H1 (cell line): ENCODE results near the gene EPHA7. TPM values are rescaled to one million over a fixed set of nuclear protein-coding genes. Genes with fewer than 3 reads are reported as not detected.

Source experiments
- CTCF ChIA-PET: fragments of 300-600 bp; sonication (Branson Sonifier 250); formaldehyde crosslinking; loops from one replicate; lab custom pipeline; 2021; ENCODE audit not compliant: partially characterized antibody; lab: Charles Lee
- POLR2A ChIA-PET: fragments of 300-600 bp; sonication (Branson Sonifier 250); formaldehyde crosslinking; loops from one replicate; lab custom pipeline; 2021; ENCODE audit warnings: inconsistent platforms; ENCODE audit not compliant: partially characterized antibody; lab: Charles Lee
- DNase-seq, 2 experiments: peaks; one replicate each; pipeline versions ENCODE4 v3.0.0 to v3.0.0-alpha.2; 2010 to 2022; ENCODE audit warnings: low spot score in 2 of 2, low read depth in 1 of 2, mixed read lengths in 1 of 2
- FAIRE-seq: peaks from 2 replicates; lab custom pipeline; 2011; peaks lifted over from hg19 to GRCh38; lab: Jason Lieb, UNC
- H2AFZ ChIP-seq: 2 replicates; pipeline ENCODE4 v1.8.1; 2012; ENCODE audit warnings: low read length, inconsistent platforms
- H2AK5ac ChIP-seq: 2 replicates; pipeline ENCODE4 v1.6.1; 2013; ENCODE audit warnings: low read depth, low read length
- H2BK120ac ChIP-seq: replicated peaks from 2 replicates; pipeline ENCODE3; 2013; ENCODE audit warnings: low read depth, low read length, inconsistent platforms
- H2BK12ac ChIP-seq: 2 replicates; pipeline ENCODE4 v1.6.1; 2013; ENCODE audit warnings: low read depth, low read length
- H2BK15ac ChIP-seq: 2 replicates; pipeline ENCODE4 v1.6.1; 2013; ENCODE audit warnings: low read length
- H2BK20ac ChIP-seq: 2 replicates; pipeline ENCODE4 v1.6.1; 2013; ENCODE audit warnings: low read length
- H2BK5ac ChIP-seq: 2 replicates; pipeline ENCODE4 v1.6.1; 2013; ENCODE audit warnings: low read depth, low read length
- H3K14ac ChIP-seq: 2 replicates; pipeline ENCODE4 v1.6.1; 2013; ENCODE audit warnings: inconsistent platforms; ENCODE audit not compliant: insufficient read length
- H3K18ac ChIP-seq: 2 replicates; pipeline ENCODE4 v1.6.1; 2013; ENCODE audit warnings: low read length; ENCODE audit errors: extremely low read depth
- H3K23ac ChIP-seq: 2 replicates; pipeline ENCODE4 v1.6.1; 2013; ENCODE audit warnings: inconsistent platforms; ENCODE audit not compliant: insufficient read length
- H3K23me2 ChIP-seq: 2 replicates; pipeline ENCODE4 v1.6.1; 2013; ENCODE audit warnings: low read depth, low read length
- H3K27ac ChIP-seq: 2 replicates; pipeline ENCODE4 v1.6.1; 2011; ENCODE audit warnings: low read depth, low read length, inconsistent platforms
- H3K27me3 ChIP-seq, 4 experiments: replicated peaks in 1 of 4; 1 replicate in 1 of 4; 2 replicates in 3 of 4; pipeline versions ENCODE4 v1.6.1 to v1.8.1; 2011 to 2013; ENCODE audit warnings: low read length in 3 of 4, mild to moderate bottlenecking in 3 of 4, inconsistent platforms in 2 of 4, mixed read lengths in 2 of 4, moderate library complexity in 1 of 4; ENCODE audit not compliant: control insufficient read depth in 3 of 4, insufficient read depth in 3 of 4; ENCODE audit errors: extremely low read depth in 1 of 4
- H3K36me3 ChIP-seq, 4 experiments: 2 replicates each; pipeline versions ENCODE4 v1.6.1 to v1.8.1; 2011 to 2013; ENCODE audit warnings: mild to moderate bottlenecking in 4 of 4, low read length in 3 of 4, moderate library complexity in 2 of 4, control low read depth in 1 of 4, inconsistent platforms in 1 of 4; ENCODE audit not compliant: insufficient read depth in 4 of 4, control insufficient read depth in 2 of 4
- H3K4ac ChIP-seq: replicated peaks from 2 replicates; pipeline ENCODE3; 2013; ENCODE audit warnings: low read length, low read depth, mixed read lengths, inconsistent platforms; ENCODE audit not compliant: insufficient read length
- H3K4me1 ChIP-seq, 4 experiments: replicated peaks in 1 of 4; 1 replicate in 1 of 4; 2 replicates in 3 of 4; pipeline versions ENCODE4 v1.6.1 to v1.8.1; 2011 to 2013; ENCODE audit warnings: low read length in 3 of 4, inconsistent platforms in 2 of 4, mixed read lengths in 1 of 4; ENCODE audit not compliant: insufficient read depth in 4 of 4, control insufficient read depth in 3 of 4
- H3K4me2 ChIP-seq, 2 experiments: 2 replicates each; pipeline versions ENCODE4 v1.6.1 to v1.8.1; 2011 to 2013; ENCODE audit warnings: low read depth in 2 of 2, low read length in 2 of 2, control low read depth in 1 of 2, inconsistent platforms in 1 of 2, mild to moderate bottlenecking in 1 of 2; ENCODE audit not compliant: insufficient read depth in 1 of 2
- H3K4me3 ChIP-seq, 4 experiments: fragments of 200-600, 300-600 bp in 1 of 4; sonication (generic), shearing (Covaris generic), sonication (Bioruptor Twin) in 1 of 4; 2 replicates each; pipeline versions ENCODE4 v1.5.1 to v1.8.1; 2011 to 2016; ENCODE audit warnings: low read length in 4 of 4, low read depth in 3 of 4, control low read depth in 2 of 4, inconsistent platforms in 2 of 4, mild to moderate bottlenecking in 2 of 4, mixed read lengths in 1 of 4, moderate library complexity in 1 of 4; ENCODE audit not compliant: insufficient read depth in 2 of 4; ENCODE audit errors: extremely low read depth in 1 of 4
- H3K56ac ChIP-seq: replicated peaks from 2 replicates; pipeline ENCODE3; 2013; ENCODE audit warnings: low read depth, mild to moderate bottlenecking, mixed read lengths, low read length, inconsistent platforms; ENCODE audit not compliant: insufficient read length
- H3K79me1 ChIP-seq: 2 replicates; pipeline ENCODE4 v1.6.1; 2013; ENCODE audit warnings: low read depth, low read length, control low read depth
- H3K79me2 ChIP-seq, 2 experiments: 2 replicates each; pipeline versions ENCODE4 v1.6.1 to v1.8.1; 2012 to 2013; ENCODE audit warnings: low read length in 2 of 2, mild to moderate bottlenecking in 2 of 2, inconsistent platforms in 1 of 2; ENCODE audit not compliant: insufficient read depth in 2 of 2, control insufficient read depth in 1 of 2
- H3K9ac ChIP-seq, 4 experiments: replicated peaks in 1 of 4; 1 replicate in 1 of 4; 2 replicates in 3 of 4; pipeline versions ENCODE4 v1.6.1 to v1.8.1; 2011 to 2013; ENCODE audit warnings: low read depth in 3 of 4, low read length in 3 of 4, control low read depth in 2 of 4, mild to moderate bottlenecking in 2 of 4, moderate library complexity in 2 of 4, inconsistent platforms in 1 of 4; ENCODE audit errors: extremely low read depth in 1 of 4
- H3K9me3 ChIP-seq, 2 experiments: 2 replicates each; pipeline versions ENCODE4 v1.6.1 to v1.8.1; 2012 to 2013; ENCODE audit warnings: mild to moderate bottlenecking in 2 of 2, moderate library complexity in 2 of 2, control low read depth in 1 of 2, inconsistent platforms in 1 of 2, low read depth in 1 of 2, low read length in 1 of 2, mixed read lengths in 1 of 2; ENCODE audit not compliant: insufficient read depth in 2 of 2
- H4K20me1 ChIP-seq, 2 experiments: replicated peaks in 1 of 2; 2 replicates each; pipeline versions ENCODE3 to v1.8.1; 2011 to 2013; ENCODE audit warnings: inconsistent platforms in 2 of 2, low read length in 2 of 2, mild to moderate bottlenecking in 1 of 2; ENCODE audit not compliant: insufficient read depth in 2 of 2, control insufficient read depth in 1 of 2
- H4K5ac ChIP-seq: 2 replicates; pipeline ENCODE4 v1.6.1; 2013; ENCODE audit warnings: low read length, low read depth, mixed read lengths, inconsistent platforms; ENCODE audit not compliant: insufficient read length
- H4K8ac ChIP-seq: 2 replicates; pipeline ENCODE4 v1.8.0; 2013; ENCODE audit warnings: mild to moderate bottlenecking, moderate library complexity, low read length, inconsistent platforms; ENCODE audit not compliant: insufficient read depth; ENCODE audit errors: extremely low read depth
- H4K91ac ChIP-seq: replicated peaks from 2 replicates; pipeline ENCODE3; 2013; ENCODE audit warnings: low read length, mixed read lengths, inconsistent platforms; ENCODE audit not compliant: insufficient read length
- CTCF ChIP-seq, 3 experiments: IDR thresholded peaks; 1 replicate in 2 of 3; 2 replicates in 1 of 3; pipeline versions ENCODE4 v1.5.1 to v1.6.1; 2011; ENCODE audit warnings: low read length in 3 of 3, mild to moderate bottlenecking in 3 of 3, inconsistent platforms in 2 of 3, low read depth in 1 of 3, moderate library complexity in 1 of 3; ENCODE audit not compliant: insufficient read depth in 1 of 3; ENCODE audit errors: control extremely low read depth in 1 of 3
- HDAC2 ChIP-seq, 2 experiments: fragments of 300-600 bp in 1 of 2; sonication (generic) in 1 of 2; IDR thresholded peaks; 2 replicates each; pipeline ENCODE4 v1.6.1; 2011 to 2012; ENCODE audit warnings: low read depth in 2 of 2, low read length in 2 of 2, mild to moderate bottlenecking in 2 of 2, moderate library complexity in 2 of 2, borderline replicate concordance in 1 of 2, inconsistent platforms in 1 of 2
- JUN ChIP-seq: IDR thresholded peaks from 2 replicates; pipeline ENCODE4 v1.6.1; 2011; ENCODE audit warnings: low read depth, mild to moderate bottlenecking, improper control_type of control experiment, low read length
- NANOG ChIP-seq: IDR thresholded peaks from 2 replicates; pipeline ENCODE4 v1.6.1; 2011; ENCODE audit warnings: low read length, low read depth, mild to moderate bottlenecking, inconsistent platforms; ENCODE audit not compliant: insufficient read depth, poor library complexity, severe bottlenecking
- RAD21 ChIP-seq, 2 experiments: IDR thresholded peaks in 1 of 2; conservative IDR thresholded peaks in 1 of 2; 2 replicates each; pipeline ENCODE4 v1.6.1; 2011; ENCODE audit warnings: low read depth in 2 of 2, low read length in 2 of 2, improper control_type of control experiment in 1 of 2, inconsistent platforms in 1 of 2, mild to moderate bottlenecking in 1 of 2, moderate library complexity in 1 of 2
- WGBS, 2 experiments: shearing (Covaris generic) in 1 of 2; methylation state at CpG; one replicate each; pipeline versions ENCODE4 v1.1.6 to v1.1.7; 2013 to 2015; ENCODE audit warnings: low lambda C conversion rate in 2 of 2, mixed read lengths in 2 of 2, inconsistent platforms in 1 of 2, low coverage in 1 of 2, missing lambda C conversion rate in 1 of 2; ENCODE audit not compliant: insufficient replicate concordance in 2 of 2, insufficient coverage in 1 of 2, insufficient read length in 1 of 2; ENCODE audit errors: extremely low coverage in 1 of 2, missing lambda C conversion rate in 1 of 2; 5-methylcytosine and 5-hydroxymethylcytosine counted together
- polyA plus RNA-seq, 7 experiments: library from polyadenylated mRNA; depleted of rRNA in 3 of 7; stranded (reverse) in 5 of 7; unstranded in 2 of 7; fragments of >200 nt in 5 of 7; fragments of 200-250 nt in 2 of 7; gene quantifications; 1 replicate in 5 of 7; 2 replicates in 1 of 7; 4 replicates in 1 of 7; pipeline versions ENCODE4 v1.2.1 to v1.2.3, GENCODE V29; 2011 to 2013; ENCODE audit warnings: missing spikeins in 2 of 7, mixed read lengths in 2 of 7
- total RNA-seq: library from RNA; stranded (reverse); fragmentation: NEBNext Ultra II Directional; extraction: Animal tissue kit (Norgen Biotek cat#: 25700); gene quantifications from 2 replicates; pipeline ENCODE4 v1.2.1, GENCODE V29; 2021

Gene EPHA7
- total and polyA plus RNA-seq, 2 of the 8 experiments (the other 6 are each of a cell fraction or from before 2014, with no cell fraction given), result 1.3 to 6.8 TPM

GRCh38 chr6:93454533-93454932, 35.2 kb upstream of the EPHA7 start:
- Histone ChIP-seq H2AK5ac (no peak overlapping the region), H3K56ac (no peak overlapping the region), H4K20me1 (no peaks in the 10 kb centered on the region), H3K14ac (no peak overlapping the region), H4K91ac (no peak overlapping the region), H3K79me1 (no peaks in the 10 kb centered on the region), H3K18ac (no peak overlapping the region), H3K27me3 (no peaks in the 10 kb centered on the region), H2BK120ac (no peak overlapping the region), H3K23me2 (no peaks in the 10 kb centered on the region; the same call in 1 of the 2 replicates), H3K9ac (no peak overlapping the region), H3K79me2 (no peaks in the 10 kb centered on the region), H2BK20ac (no peak overlapping the region), H3K4me2 (no peak overlapping the region), H3K9me3 (no peaks in the 10 kb centered on the region), H3K4me1 (no peaks in the 10 kb centered on the region; a peak in 1 of 7 replicates), H4K8ac (no peak overlapping the region), H3K4me3 (no peak overlapping the region), H3K27ac (no peak overlapping the region), H3K23ac (no peak overlapping the region), H2BK12ac (no peak overlapping the region), H4K5ac (no peak overlapping the region), H2BK15ac (no peak overlapping the region), H2AFZ (no peak overlapping the region), H2BK5ac (no peak overlapping the region), H3K36me3 (no peaks in the 10 kb centered on the region), H3K4ac (no peak overlapping the region)
- ChIA-PET POLR2A (no interaction called here), CTCF (interaction anchor here (1.2 to 1.4 kb wide), 2 partner anchors 10 to 30 kb away, joined by 4 to 9 read pairs; no protein-coding TSS in a partner anchor)
- peak; percentile 17 to 50 for DNase-seq
- FAIRE-seq, result peak; percentile 72
- 36% methylated on average over 6 of the region's 6 CpGs; no CpG with 5 or more reads in 1 of the 2 experiments for WGBS, 2 experiments
- TF ChIP-seq JUN (no peak), HDAC2 (IDR thresholded peaks at IDR 0.05; ENCODE audit: borderline replicate concordance in 1 of 2, low read depth in 2 of 2, low read length in 2 of 2) (peak in 1 of 2 experiments; percentile 66; a peak in 1 of 4 replicates), RAD21 (IDR thresholded peaks at IDR 0.05 in 1 of 2, conservative IDR thresholded peaks at IDR 0.05 in 1 of 2; ENCODE audit: low read depth in 2 of 2, low read length in 2 of 2) (peak; percentile 56 to 61), NANOG (peak; percentile 19), CTCF (IDR thresholded peaks at IDR 0.05; ENCODE audit: control extremely low read depth in 1 of 3, insufficient read depth in 1 of 3, low read depth in 1 of 3, low read length in 3 of 3) (peak; percentile 19 to 38 (median 38); a peak in 3 of 4 replicates)
